HFFc6 (cell line): Measurements from ENCODE around the gene HYKK. TPM values are rescaled to one million over a fixed set of nuclear protein-coding genes. Genes with fewer than 3 reads are reported as not detected.

Experiments used
- DNase-seq: peaks from one replicate; pipeline ENCODE4 v3.0.0-alpha.2; 2018
- H3K27ac Mint-ChIP-seq: 2 replicates; pipeline ENCODE4 v1.8.0; 2020; ENCODE audit warnings: mild to moderate bottlenecking, mixed read lengths
- H3K27me3 Mint-ChIP-seq: 2 replicates; pipeline ENCODE4 v1.8.0; 2021; ENCODE audit warnings: mild to moderate bottlenecking, moderate library complexity, mixed read lengths; ENCODE audit not compliant: insufficient read depth
- H3K36me3 Mint-ChIP-seq: 2 replicates; pipeline ENCODE4 v1.8.0; 2021; ENCODE audit warnings: low read depth, mixed read lengths
- H3K4me1 Mint-ChIP-seq: 2 replicates; pipeline ENCODE4 v1.8.0; 2020; ENCODE audit warnings: low read depth, mixed read lengths
- H3K4me3 Mint-ChIP-seq: 2 replicates; pipeline ENCODE4 v1.8.0; 2020; ENCODE audit warnings: mild to moderate bottlenecking, moderate library complexity, mixed read lengths
- H3K9me3 Mint-ChIP-seq: 2 replicates; pipeline ENCODE4 v1.8.0; 2020; ENCODE audit warnings: mild to moderate bottlenecking, mixed read lengths
- CTCF ChIP-seq: fragments of 200-600 bp; sonication (generic); IDR thresholded peaks from 2 replicates; pipeline ENCODE4 v1.5.0; 2021; ENCODE audit warnings: antibody characterized with exemption, mild to moderate bottlenecking
- long read RNA-seq: library from polyadenylated mRNA; unstranded; transcript quantifications from one replicate; pipeline ENCODE4 v2.0.0, GENCODE V29; 2019
- total RNA-seq, 6 experiments: library from RNA; stranded (reverse); fragmentation: NEBNext Ultra II Directional; extraction: Animal tissue kit (Norgen Biotek cat#: 25700); gene quantifications; 2 replicates in 1 of 6; 3 replicates in 5 of 6; pipeline ENCODE4 v1.2.3, GENCODE V29; 2021

The HYKK gene
- total RNA-seq: 1 to 10 TPM; 3.1 to 5.2 (median 4.1) TPM
- long read RNA-seq, partial matches to known transcripts: 0 of 6 reads
- long read RNA-seq, other reads (novel, unspliced or antisense): 5 of 6 reads

GRCh38 chr15:78506971-78507830, at the start of gene HYKK:
Gene HYKK, plus strand, starts transcription at chr15:78507577. Its CDS starts 5,512 bp downstream, at chr15:78513089.
- H3K36me3 Mint-ChIP-seq: peaks cover 2% of the 10 kb centered on the region
- peak; percentile 98 for DNase-seq
- H3K9me3 Mint-ChIP-seq: no peaks in the 10 kb centered on the region
- H3K4me1 Mint-ChIP-seq: peaks cover 20% of the 10 kb centered on the region
- H3K27ac Mint-ChIP-seq: peak within 1 kb of the TSS; percentile 90
- no peaks in the 10 kb centered on the region; the same call in 1 of the 2 replicates for H3K27me3 Mint-ChIP-seq
- no peak for TF ChIP-seq CTCF
- peak within 1 kb of the TSS; percentile 92 for H3K4me3 Mint-ChIP-seq

GRCh38 chr15:78460737-78461136, 46.6 kb upstream of the HYKK start:
- no peak for TF ChIP-seq CTCF
- H3K36me3 Mint-ChIP-seq: peaks cover 22% of the 10 kb centered on the region
- no peaks in the 10 kb centered on the region for H3K27me3 Mint-ChIP-seq
- no peaks in the 10 kb centered on the region for H3K9me3 Mint-ChIP-seq
- peak overlapping the region; percentile 36; the same call in 1 of the 2 replicates for H3K27ac Mint-ChIP-seq
- H3K4me1 Mint-ChIP-seq: peaks cover 46% of the 10 kb centered on the region
- DNase-seq: no peak
- H3K4me3 Mint-ChIP-seq: no peak overlapping the region

- Mint-ChIP-seq H3K4me1 (peaks cover 41% of the 10 kb centered on the region), H3K27ac (peak overlapping the region; percentile 36), H3K27me3 (no peaks in the 10 kb centered on the region), H3K36me3 (peaks cover 22% of the 10 kb centered on the region), H3K9me3 (no peaks in the 10 kb centered on the region), H3K4me3 (no peak overlapping the region)
- no peak for TF ChIP-seq CTCF
- no peak for DNase-seq
These were observed 46.0 kb upstream of the HYKK start for GRCh38 chr15:78461171-78461888.

GRCh38 chr15:78469031-78469430, 38.3 kb upstream of the HYKK start:
- Mint-ChIP-seq H3K36me3 (peaks cover 26% of the 10 kb centered on the region), H3K27ac (no peak overlapping the region), H3K4me1 (peaks cover 14% of the 10 kb centered on the region), H3K9me3 (no peaks in the 10 kb centered on the region), H3K27me3 (no peaks in the 10 kb centered on the region), H3K4me3 (no peak overlapping the region)
- DNase-seq: no peak
- no peak for TF ChIP-seq CTCF

GRCh38 chr15:78477295-78477694, 30.1 kb upstream of the HYKK start:
- no peaks in the 10 kb centered on the region for H3K4me1 Mint-ChIP-seq
- no peaks in the 10 kb centered on the region for H3K9me3 Mint-ChIP-seq
- DNase-seq: no peak
- no peak overlapping the region for H3K4me3 Mint-ChIP-seq
- H3K27ac Mint-ChIP-seq: no peak overlapping the region
- no peak for TF ChIP-seq CTCF
- peaks cover 15% of the 10 kb centered on the region for H3K36me3 Mint-ChIP-seq
- no peaks in the 10 kb centered on the region for H3K27me3 Mint-ChIP-seq
